NCI-H2227 (cell line): ENCODE measurements around the gene MBD4.
"Not testable (repeated sequence)": the region's sequence is repeated elsewhere in the genome, so short reads cannot be mapped to it uniquely, and the experiment has no call there.

Experiments
- DNase-seq: peaks from one replicate; lab custom pipeline; 2025; ENCODE audit not compliant: unreplicated experiment; lab: John Stamatoyannopoulos, UW

Gene MBD4

DNA sequence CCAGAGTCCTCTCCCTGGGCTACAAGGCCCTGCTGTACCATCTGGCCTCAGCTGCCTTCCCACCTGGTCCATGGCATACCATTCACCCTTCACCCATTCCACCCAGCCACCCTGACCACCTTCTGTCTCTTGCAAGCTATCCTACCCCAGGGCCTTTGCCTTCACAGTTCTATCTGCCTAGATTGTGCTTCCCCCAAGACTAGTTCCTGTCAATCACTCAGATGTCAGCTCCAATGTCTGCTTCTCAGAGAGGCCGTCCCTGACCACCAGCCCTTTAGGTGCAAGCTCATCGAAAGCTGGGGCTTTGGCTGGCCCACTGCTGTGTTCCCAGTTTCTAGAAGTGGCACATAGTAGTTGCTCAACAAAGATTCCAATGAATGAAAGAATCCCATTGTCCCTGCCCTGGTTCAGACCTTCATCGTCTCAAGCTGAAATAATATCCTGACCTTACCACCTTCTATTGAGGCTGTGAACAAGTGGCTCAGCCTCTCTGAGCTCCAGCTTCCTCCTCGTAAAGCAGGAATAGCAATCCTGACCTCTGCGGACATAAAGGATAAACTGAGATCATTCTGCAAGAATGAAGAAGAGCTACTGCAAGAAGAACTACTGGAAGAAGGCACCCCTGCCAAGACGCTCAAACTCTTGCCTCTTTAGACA, 27.1 kb downstream of the MBD4 start:
- no peak for DNase-seq

DNA sequence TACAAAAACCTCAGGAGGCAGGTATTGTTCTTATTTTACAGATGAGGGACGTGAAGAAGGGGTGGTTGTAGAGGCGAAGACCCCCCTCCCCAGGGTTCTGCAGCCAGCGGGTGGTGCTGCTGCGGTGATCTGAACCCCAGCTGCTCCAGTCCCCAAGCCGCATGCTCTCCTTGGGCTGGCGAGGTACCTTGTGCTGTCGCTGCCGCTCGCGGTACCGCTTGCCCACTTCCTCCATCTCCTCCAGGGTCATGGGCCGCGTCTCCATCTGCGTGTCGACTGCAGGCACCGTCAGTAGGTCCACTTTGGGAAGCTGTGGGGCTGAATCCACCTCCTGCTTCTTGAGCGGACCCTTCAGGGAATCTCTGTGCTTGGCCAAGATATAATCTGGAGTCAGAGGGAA, 28.8 kb downstream of the MBD4 start:
- DNase-seq: no peak

DNA sequence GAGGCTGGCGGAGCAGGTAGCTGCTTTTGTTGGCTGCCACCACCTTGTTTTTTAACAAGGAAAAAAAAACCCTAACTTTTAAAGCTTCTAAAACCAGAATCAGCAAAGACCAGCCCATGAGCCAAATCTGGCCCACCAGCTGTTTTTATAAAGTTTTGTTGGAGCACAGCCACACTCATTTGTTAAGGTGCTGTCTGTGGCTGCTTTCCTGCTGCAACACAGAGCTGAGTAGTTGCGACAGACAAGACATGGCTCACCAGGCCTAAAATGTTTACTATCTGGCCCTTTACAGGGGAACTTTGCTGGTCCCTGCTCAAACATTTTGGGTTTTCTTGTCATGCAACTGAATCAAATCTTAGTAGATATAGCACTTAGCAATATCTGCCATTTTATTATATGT, 30.2 kb downstream of the MBD4 start:
- DNase-seq: no peak

DNA sequence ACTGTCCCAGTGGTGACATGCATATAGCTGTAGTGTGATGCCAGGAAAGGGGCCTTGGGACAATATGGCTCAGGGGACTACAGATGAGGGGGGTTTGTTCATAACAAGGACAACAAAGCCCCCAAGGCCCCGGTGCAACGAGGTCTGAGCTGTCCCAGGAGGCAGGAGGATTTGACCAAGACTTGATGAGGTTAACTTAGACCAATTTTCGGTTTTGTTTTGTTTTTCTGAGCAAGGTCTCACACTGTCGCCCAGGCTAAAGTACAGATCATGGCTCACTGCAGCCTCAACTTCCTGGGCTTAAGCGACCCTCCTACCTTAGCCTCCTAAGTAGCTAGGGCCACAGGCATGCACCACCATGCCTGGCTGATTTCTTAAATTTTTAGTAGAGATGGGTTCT, 35.1 kb downstream of the MBD4 start:
- no peak for DNase-seq

DNA sequence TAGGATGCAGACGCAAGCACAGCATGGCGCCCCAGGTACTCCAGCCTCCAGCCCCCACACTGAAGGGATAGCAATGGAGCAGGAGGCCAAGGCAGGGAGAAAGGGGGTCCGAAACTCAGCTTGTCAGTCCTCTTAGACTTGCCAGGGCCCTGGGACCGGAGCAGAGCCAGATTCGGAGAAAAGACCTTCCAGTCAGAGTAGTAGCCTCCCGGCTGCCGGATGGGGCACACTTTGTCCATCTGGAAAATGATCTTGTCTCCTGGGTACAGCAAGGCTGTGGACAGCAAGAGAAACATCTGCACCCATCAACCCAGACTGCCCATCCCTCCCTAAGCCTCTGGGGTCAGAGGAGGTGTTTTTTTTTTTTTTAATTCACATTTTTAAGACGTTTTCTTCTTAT, 35.6 kb downstream of the MBD4 start:
- DNase-seq: no peak

DNA sequence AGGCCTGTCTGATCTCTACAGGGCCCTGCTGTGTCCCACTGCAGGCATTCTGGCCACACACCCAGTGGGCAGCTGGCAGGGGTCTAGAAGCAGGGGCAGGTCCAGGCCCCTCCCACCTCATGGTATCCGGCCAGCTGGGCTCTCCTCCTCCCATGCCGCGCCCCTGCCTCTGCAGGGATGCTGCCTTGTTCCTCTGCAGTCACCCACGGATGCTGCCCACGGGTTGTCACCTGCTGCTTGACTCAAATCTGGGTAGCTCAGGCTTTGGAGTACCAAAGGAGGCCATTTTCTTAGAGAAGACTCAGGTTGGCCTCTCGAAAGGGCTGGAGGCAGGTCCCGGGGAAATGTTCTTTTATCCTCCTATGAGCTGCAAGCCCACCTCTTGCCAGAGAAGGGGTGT, 36.3 kb downstream of the MBD4 start:
- DNase-seq: no peak

DNA sequence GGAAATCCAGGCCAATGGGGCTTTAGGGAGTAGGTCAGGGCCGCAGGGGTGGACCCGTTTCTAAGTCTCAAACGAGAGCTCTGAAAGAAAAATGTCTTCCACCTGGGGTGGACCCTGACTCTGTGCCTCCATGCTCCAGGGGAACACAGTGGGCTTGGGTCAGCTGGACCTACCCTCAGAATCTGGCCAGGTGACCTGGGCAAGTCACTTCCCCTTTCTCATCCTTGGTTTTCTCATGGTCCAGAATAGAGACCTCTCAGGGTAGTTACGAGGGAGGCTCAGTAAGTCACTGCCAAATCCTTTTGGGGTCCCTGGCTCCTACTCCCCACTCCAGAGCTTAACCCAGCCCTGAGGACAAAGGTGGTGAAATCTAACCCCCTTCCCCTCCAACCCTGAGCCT, 37.1 kb downstream of the MBD4 start:
- DNase-seq: no peak

DNA sequence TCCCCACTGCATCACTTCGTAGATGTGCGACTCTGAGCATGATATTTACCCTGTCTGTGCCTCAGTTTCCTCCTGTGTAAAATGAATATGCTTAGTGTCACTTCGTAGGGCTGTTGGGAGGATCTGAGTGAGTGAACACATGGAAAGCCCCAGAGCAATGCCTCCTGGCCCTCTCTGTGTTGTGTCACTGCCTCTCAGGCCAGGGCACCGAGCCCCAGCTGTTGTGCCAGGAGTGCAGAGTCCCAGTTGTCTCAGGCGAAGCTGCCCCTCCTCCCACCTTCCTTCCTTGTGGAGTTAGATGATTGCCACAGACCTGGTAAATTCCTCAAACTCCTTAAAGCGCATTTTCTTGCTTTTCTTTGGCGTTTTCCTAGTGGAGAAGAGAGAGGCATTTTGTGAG, 37.5 kb downstream of the MBD4 start:
- DNase-seq: no peak

DNA sequence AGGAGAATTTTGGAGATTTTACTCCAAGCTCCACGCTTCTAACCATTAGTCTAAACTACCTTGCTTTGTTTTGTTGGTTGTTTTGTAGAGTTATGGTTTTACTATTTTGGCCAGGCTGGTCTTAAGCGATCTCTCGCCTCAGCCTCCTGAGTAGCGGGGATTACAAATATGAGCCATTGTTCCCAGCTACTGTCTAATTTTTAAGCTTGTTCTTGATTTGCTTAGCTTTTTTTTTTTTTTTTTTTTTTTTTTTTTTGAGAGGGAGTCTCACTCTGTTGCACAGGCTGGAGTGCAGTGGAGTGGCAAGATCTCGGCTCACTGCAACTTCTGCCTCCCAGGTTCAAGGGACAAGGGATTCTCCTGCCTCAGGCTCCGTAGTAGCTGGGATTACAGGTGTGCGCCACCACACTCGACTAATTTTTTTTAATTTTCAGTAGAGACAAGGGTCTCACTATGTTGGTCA, 39.8 kb downstream of the MBD4 start:
- DNase-seq: no peak

DNA sequence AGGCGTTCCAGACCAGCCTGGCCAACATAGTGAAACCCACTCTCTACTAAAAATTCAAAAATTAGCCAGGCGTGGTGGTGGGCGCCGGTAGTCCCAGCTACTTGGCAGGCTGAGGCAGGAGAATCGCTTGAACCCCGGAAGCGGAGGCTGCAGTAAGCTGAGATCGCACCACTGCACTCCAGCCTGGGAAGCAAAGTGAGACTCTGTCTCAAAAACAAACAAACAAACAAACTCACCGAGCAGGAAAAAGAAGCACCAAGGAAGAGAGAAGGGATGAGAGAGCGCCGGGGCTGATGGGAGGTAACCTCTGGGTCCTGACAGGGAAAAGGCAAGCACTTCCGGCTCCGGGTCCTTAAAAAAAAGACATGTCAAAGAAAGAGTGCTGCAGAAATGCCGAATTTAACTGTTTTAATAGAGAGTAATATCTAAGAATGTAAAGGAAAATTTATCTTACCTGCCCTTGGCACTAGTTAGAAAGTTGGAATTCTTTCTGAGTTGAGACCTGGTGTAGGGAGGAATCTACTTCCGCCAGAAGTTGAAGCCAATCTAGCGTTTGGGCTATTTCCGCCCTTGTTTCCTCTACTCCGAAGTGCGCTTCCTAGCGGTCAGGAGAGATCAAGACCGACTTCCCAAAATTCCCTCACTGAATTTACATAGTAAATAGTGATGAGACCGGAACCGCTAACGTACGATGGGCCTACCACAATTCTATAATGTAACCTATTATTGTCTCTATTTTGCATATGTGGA, 40.4 kb downstream of the MBD4 start:
- DNase-seq: peak; percentile 92

DNA sequence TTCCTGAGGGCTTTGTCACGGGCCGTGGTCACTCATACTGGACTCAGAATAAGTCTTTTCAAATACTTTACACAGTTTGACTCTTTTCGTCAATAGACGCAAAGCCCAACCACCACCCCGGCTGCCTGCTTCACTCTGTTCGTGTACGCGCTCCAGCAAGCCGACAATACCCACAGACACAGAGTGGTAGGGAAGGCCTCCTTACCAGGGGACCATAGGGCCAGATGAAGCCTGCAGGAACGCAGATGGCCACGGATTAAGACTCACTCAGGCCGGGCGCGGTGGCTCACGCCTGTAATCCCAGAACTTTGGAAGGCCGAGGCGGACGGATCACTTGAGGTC, 41.0 kb downstream of the MBD4 start:
- peak; percentile 6 for DNase-seq

DNA sequence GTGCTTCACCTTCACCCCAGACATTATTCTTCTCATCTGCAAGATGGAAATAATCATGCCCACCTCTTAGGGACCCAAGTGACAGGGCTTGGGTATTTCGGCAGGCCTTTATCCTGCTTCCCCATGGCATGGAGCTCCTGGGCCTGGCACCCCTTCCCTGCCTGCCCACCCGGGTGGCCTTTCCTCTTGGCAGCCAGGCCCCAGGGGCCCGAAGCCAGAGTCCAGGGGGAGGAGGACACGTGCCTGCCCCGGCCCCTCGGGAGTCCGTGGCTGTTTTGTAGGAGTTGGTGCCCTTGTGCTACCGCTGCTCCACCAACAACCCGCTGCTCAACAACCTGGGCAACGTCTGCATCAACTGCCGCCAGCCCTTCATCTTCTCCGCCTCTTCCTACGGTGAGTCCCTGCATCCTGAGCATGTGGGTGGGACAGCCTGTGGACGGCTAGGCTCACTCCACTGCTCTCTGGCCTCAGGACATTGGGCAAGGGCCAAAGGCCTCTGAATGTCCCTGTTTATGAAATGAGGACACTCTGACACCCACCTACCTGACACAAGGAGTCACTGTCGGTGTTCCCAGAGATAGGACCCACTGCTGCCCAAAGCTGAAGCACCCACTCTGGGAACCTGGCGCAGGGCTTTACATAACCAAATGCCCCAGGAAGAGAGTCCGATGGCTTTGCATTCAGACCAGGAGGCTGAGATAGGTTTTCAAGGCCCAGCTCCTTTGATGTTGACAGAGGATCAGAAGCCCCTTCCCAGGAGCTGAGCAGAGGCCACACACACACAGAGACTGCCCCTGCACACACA, 45.8 kb downstream of the MBD4 start:
- not testable (repeated sequence) for DNase-seq

DNA sequence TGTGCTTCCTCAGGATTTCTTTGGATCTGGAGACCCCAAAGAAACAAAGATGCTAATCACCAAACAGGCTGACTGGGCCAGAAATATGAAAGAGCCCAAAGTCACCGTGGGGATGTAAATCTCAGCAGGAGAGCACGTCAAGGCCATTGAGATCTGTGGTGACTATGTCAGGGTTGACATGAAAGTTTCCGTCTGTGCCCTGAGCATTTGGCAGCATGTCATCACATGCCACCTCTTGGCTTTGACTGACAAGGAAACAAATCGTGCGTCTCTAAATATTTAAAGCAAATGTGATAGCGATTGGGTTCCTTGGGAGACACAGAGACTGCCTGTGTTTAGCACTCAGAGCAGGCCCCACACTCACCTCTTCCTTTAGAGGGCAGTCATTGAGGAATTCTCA, 46.5 kb downstream of the MBD4 start:
- DNase-seq: no peak

DNA sequence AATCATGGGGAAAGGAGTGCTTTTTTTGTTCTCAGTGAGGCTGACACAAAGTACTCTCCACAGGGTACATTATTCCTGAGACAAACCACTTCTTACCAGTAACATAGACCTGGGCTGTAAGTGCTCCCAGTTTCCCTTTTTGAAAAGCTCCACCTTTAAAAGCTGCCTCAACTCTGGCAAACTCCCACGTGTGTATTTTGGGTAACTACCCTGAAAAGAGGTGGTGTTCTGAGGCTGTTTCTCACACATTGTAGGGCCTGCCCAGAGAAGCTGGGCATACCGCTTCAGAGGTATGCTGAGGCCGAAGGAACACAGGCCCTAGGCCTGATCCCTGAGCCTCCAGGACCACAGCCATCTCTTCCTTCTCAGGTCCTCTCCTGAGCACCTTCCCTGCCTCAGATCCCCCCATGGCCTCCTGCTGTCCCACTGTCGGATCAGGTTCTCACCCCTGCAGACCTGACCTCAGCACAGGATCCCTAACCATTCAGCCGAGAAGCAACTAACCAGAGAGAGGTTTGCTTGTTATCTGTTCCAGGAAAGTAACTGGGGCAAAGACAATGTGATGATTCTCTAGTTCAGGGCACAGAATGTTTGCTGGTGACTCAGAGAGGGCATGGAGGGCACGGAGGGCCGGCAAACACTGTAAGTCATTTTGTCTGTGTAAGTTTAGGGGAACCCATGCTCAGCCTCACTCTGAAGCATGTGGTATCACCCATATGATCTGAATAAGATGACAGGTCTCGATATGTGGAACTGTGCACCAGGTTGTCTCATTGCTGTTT, 47.5 kb downstream of the MBD4 start:
- DNase-seq: not testable (repeated sequence)

DNA sequence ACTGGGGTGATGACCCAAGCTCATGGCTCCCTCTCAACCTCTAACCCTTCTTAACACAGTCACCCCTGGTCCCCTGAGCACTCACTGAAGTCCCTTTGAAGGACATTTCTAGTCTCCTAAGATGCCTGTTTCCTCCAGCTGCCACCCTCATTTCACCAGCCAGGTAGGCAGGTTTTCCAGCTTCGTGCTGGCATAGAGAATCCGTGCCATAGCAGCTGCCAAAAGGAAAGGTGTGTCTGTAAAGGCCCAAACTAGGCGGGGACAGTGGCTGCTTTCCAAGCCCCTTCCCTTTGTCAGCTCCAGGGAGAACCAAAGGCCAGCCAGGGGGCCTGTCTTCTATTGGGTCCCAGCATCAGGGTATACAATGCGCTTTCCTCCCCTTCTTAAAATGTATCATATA, 48.2 kb downstream of the MBD4 start:
- not testable (repeated sequence) for DNase-seq

DNA sequence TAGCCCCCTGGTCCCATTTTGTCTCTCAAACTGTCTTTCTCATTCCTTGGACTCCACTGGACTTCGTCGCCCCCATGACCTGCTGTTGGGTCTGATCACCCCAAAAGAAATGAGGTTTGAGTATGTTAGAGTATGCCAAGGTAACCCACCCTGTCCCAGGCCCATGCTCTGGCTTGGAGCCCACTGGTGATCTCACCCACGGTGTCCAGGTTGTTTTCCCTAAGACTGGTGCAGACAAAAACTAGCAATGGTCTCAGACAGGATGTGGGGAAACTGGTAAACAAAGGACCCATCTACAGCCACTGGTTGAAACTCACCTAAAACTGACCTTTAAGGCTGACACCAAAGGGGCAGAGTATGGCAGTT, 50.2 kb downstream of the MBD4 start:
- no peak for DNase-seq

DNA sequence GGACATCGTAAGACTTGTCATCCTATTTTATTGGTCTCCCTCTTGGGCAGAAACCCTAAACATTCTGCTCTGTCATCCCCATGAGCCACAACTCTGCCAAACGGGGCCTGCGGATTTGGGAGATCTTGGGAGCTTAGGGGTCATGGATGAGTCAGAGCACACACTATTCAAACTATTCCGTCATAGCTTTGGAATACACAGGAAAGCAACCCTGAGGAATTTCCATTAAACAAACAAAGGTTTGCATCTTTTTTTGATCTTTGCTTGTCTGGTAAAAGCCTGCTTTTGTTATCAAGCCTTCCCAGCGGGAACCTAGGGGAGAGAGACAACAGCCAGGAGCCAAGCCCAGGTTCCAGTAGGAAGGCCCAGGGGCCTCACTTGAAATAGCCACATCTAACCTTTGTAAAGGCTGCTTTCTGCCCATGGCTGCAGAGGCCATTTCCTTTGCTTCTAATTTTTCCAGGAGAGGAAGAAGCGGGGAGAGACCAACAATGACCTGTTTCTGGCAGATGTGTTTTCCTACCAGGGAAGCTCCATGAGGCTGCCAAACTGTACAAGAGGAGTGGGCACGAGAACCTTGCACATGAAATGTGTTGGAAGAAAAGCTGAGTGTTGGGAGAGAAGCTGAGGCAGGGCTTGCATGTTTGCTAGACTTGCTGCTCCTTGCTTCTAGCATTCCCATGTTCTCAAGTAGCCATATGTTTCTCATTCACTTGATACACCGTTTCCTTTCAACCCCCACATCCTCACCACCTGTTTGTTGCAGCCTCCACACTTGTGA, 50.8 kb downstream of the MBD4 start:
- DNase-seq: not testable (repeated sequence)

DNA sequence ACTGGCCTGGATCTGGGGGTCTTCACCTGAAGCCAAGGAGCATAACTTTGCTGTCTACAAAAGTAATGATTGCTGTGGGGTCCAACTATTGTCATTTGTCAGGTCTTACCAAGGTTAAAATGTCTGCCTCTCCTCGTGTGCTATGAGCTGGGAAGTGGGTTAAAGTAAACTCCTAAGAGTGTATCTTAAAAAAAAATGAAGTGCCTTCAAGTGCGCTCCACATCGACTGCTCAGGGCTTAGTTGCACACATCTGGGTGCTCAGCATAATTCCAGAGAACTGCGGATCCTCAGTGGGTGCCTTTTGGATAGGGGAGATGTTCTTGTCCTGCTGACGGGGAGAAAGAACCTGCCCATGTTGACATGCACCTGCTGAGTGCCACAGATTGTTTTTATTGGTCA, 52.3 kb downstream of the MBD4 start:
- no peak for DNase-seq

DNA sequence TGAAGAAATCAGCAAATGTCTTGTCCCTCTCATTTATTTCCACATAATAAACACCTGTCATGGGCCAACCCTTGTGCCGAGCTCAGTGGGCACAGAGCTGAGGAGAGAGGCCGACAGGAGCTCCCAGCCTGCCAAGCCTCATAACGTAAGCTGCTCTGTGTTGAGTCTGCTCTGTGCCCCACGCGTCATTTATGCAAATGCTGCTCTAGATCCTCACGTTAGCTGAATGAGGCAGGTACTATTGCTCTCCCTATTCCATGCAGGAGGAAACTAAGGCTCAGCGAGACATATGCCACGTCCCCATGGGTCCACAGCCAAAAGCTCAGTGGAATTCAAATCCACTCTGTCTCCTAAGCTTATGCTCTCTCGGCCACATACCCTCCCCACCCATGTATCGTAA, 52.8 kb downstream of the MBD4 start:
- DNase-seq: no peak

DNA sequence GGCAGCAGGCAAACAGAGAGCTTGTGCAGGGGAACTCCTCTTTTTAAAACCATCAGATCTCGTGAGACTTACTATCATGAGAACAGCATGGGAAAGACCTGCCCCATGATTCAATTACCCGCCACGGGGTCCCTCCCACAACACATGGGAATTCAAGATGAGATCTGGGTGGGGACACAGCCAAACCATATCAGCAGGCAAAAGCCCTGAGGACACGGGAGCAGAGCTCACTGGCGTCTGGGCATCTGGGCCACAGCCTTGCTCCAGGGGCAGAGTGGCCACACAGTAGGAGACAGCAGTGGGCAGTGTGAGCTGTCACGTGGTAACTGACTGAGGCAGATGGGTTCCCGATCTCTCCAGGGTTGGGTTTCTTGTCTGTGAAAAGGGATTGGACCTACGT, 54.2 kb downstream of the MBD4 start:
- not testable (repeated sequence) for DNase-seq
